Inflammatory macrophage treated with lipopolysaccharide for 4 hours (primary cell): ENCODE data around the gene SPAG17.
A peak's percentile ranks its signal among the peaks of the same experiment; 100 is the strongest.

Experiments
- DNase-seq: peaks from one replicate; pipeline ENCODE4 v3.0.0-alpha.2; 2020

Gene SPAG17

DNA sequence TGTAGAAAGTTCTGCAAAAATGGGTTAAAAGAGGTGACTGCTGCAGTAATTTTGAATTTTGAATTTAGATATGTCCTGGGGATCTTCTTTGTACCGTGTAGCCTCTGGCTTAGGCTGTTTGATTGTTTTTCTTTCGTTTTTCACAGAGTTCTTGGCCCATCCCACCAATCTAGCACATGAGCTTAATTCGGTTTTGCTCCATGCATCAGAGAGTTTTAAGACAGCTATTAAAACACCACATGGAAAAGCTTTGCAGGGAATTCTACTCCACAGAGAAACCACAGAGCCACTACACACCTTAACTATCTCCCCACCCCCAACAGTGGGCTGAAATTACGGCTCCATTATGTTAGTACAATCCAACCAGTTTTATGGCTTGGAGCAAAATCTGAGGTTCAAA, 25.5 kb downstream of the SPAG17 start:
- no peak for DNase-seq

DNA sequence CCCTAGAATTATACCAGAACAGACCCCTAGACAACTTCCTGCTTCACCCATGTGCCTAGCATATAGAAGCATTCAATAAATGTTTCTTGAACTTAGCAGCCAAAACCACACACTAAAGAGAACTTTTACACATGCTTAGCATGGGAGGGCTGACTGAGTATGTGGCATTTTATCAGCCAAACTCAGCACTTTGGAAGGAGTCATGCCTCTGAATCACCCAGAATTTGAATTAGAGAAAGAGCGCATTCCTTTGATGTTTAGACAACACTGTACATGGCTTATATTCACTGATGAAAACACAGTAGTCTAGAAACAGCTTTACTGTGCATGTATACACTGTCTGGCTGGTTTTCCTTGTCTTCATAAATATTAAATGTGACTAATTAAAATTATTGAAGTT, 26.1 kb downstream of the SPAG17 start:
- DNase-seq, result no peak

DNA sequence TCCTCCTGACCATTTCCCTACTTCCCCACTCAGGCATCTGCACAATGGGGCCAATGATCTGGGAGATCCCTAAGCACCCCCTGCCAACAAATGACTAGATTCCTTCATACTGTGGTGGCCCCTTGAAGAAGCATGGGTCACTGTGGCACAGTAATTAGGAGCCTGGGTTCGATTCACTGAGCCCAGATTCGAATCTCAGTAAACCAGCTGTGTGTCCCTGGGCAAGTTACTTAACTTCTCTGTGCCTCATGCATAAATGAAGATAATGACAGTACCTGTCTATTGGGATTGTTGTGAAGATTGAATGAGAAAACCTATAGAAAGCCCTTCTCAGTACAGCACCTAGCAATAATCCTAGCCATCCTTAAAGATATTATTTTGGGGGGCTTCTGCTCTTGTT, 27.5 kb downstream of the SPAG17 start:
- DNase-seq, result no peak

DNA sequence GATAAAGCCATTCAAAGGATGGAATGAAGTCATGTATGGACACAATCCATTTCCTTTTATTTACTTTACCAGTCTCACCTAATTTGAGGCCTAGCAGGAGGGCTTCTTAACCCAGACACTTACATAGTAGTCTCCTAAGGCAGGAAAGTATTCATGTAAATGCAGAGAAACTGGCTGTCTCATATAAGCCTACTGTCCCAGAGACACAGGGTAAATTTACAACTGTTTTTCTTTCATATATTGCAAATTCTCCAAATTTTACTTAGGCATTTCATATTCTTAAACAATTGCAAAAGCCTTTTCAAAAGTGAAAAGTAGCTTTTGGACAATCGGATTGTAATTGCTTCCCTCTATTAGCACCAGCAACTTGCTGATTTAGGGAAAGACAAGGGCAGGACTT, 29.9 kb downstream of the SPAG17 start:
- DNase-seq, result no peak

DNA sequence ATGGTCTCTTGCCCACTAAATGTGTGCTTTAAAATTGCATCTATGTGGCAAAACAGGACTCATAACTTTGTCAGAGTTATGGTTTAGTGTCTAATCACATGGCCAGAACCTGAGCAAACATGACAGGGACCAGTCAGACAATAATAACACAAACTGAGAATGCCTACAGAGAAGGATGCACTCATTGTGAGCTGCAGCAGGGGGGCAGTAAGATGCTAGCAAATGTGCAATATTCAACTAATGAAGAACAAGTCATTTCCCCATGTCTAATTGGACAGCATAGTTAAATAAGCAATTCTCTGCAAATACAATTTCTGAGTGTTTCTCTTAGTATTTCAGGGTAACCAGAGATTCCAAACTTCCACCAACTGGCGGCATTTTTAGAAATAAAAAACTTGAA, 30.8 kb downstream of the SPAG17 start:
- DNase-seq, result no peak

DNA sequence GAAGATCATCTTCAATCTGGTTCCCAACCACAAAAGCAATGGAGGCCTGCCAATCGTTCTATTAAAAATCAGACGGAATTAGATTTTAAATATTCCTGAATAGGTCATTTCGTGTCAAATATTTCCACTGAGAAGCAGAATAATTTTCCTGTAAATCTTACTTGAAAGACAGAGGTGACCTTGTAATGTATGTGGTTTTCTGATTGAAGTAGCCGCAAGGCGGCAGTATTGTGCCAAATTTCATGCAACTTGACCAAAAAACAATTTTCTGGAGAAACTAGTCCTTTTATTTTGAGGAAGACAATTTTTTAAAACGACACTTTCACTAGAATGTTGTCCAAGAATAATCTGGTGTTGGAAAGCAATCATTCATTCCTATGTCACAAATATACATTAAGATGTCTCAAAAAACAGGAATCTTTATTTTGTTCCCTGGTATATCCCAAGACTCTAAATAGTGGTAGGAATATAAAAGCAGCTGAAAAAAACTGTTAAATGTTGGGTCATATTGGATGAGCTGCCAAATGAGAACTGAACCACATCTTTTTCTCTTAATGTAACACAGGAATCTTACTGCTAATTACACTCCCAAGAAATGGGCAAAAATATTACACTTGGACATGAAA, 33.6 kb downstream of the SPAG17 start:
- peak; percentile 46 for DNase-seq

DNA sequence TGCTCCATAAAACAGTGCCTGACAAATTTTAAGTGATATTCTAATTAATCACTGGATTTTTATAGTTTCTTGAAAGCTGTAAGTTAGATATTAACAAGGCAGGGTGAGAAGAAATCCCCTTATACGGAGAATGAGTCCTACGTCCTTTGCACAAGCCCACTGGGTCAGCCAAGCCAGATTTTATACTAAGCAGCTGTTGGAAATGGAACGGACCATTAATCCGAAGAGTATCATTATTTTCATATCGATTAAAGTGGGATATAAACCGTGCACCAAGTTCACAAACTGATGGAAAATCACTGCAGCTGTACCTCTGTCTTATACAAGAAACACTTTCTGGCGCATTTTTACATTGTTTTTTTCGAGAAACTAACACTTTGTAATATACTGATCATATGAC, 35.2 kb downstream of the SPAG17 start:
- no peak for DNase-seq

DNA sequence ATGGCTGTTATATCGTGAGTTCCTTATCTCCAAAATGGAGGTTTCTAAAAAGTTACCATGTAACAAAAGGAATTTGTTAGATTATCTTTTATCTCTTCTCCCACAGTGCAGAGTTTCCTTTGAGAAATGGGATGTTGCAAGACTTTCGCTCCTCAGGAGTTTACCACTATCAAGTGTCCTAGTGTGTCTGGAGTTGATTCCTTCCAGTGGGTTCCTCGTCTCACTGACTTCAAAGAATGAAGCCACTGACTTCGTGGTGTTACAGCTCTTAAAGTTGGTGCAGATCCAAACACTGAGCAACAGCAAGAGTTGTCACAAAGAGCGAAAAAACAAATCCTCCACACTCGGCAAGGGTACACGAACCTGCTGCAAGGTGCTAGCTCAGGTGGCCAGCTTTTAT, 37.0 kb downstream of the SPAG17 start:
- DNase-seq, result no peak

DNA sequence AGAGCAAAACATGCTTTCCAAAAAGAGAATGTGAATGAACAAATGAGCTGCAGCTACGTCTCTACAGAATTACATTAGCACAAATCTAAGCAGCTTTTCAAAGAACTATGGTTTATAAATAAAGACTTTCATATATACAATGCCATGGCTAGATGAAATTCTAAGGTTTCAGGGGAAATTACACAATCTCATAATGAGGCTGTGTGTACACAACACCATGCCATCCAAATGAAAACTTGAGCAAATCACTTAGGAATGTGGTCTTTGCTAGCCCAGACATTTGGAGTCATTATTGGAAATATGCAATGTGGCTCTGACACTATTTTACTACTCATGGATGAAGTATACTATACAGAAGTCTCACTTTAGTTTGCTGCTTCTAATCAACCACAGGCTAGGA, 37.5 kb downstream of the SPAG17 start:
- no peak for DNase-seq

DNA sequence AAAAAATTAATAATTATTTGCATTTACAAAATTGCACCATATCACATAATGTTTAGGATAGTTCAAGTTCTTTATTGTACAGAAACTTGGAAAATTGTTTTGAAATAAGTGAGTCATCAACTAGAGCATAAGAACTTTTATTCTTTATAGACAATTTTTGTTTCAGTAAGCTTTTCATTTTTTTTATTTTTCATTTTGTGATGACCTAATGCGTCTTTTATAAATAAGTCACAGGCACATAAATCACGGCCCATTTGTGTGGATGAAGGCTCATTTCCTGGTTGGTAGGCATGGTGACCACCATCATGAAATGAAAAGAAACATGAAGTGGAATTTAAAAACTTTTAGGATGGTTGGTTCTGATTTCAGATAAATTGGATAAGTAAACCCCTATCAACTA, 39.3 kb downstream of the SPAG17 start:
- DNase-seq, result no peak

DNA sequence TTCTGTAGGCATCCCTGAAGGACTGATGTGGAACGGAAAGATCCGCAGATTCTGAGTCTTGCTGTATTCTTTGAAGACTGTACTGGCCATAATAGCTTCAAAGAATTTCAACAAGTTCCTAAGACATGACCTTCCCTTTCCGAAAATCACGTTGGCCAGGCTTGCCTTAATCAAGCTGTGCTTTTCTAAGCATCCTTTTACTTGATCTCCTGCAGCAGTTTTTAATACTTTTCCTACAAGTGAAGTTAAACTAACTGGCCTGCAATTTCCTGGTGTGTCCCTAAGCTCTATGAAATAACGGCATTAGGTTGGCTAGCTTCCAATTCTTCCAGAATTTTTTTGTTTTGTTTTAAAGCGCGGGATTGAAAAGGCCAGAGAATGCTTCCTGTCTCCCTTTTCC, 40.3 kb downstream of the SPAG17 start:
- DNase-seq, result no peak

DNA sequence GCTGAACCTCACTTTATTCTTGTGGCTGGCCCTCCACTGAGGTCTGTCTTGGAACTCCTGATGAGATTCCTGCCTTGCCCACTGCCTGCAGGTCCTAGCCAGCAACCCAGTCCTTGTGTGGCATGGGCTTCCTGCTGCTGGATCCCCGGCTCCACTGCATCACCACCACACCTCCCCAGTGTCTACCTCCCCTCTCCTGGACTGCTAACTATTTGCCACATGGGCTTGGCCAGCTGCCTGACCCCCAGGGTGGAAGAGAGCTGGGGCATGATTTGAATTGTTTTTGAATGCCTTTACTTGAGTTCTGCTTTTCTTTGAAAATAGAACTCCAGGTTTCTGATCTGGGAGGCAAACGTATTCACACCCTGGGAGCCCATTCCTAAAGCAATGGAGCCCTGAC, 41.2 kb downstream of the SPAG17 start:
- no peak for DNase-seq

DNA sequence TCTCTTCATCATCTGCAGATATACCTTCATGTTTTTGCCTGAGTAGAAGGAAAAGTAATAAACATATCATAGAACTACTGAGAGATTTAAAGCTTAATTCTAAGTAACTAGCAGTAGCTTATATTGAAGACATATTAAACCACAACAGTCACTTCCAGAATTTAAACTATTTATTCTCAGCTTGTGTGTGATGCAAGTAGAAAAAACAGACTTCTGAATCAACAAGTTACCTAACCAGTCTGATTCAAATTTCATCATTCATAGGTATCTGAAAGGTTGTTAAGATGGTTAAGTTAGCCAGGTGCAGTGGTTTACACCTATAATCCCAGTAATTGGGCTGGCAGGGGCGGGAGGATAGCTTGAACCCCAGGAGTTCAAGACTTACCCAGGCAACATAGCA, 41.9 kb downstream of the SPAG17 start:
- no peak for DNase-seq

DNA sequence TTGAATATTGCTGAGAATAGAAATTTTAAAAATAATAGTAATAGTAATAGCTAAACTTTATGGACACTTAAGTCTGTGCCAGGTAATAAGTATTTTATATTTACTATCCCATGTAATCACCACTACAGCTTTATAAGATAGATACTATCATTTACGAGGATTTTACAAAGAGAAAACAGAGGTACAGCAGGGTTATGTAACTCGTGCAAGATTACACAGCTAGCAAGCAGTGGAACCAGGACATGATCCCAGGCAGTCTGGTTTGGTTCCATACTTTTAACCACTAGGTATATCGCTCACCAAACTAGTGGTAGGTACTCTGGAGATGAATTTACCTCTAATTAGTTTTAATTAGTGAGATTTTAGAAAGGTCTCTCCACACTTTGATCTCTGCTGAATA, 42.5 kb downstream of the SPAG17 start:
- no peak for DNase-seq

DNA sequence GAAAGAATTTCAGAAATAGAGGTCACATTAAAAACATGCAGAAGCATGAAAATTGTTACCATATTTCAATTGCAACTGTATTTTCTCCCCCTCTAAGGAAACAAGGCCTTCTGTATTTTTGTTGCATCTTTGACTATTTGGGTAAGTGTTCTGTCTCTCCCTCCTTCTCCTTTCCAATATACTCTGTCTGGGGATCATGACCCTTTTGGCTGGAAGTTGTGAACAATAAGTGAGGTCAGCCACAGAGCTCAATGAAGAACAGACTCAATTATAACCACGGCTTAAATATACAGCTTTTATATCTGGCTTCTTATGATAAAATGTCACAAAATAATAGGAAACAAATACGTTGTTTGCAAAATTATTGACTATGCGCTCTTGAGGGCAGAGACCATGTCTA, 47.1 kb downstream of the SPAG17 start:
- no peak for DNase-seq

DNA sequence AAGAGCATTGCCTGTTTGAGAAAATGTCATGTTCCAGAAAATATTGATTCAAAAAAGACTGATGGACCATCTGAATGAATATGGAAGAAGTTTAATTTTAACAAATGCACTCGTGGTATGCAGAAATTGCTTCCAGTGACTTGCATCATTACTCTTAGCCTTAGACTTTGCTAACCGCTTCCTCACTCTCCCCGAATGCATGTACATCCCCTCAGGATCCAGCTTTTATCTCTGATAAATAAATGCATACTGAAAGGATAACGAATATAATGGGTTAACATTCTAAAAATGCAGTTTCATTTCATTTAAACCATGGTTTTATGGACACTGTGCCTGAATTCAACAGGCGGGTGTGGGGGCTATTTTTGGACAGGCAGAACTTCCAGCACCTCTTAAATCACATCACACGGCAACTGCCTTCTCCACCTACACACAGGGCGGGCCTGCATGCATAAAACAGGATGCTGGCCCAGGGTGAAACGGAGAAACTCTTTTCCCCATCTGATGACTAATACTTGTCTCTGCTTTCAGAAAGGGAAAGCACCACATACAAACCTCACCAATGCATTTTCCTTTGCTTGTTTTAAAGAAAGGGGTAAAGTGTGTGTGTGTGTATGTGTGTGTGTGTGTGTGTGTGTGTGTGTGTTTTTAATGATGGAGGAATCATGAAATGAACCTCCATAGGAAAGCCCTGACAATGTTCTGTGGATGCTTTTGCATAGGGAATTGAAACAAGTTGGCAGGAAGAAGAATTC, 48.7 kb downstream of the SPAG17 start:
- DNase-seq, result peak; percentile 86

DNA sequence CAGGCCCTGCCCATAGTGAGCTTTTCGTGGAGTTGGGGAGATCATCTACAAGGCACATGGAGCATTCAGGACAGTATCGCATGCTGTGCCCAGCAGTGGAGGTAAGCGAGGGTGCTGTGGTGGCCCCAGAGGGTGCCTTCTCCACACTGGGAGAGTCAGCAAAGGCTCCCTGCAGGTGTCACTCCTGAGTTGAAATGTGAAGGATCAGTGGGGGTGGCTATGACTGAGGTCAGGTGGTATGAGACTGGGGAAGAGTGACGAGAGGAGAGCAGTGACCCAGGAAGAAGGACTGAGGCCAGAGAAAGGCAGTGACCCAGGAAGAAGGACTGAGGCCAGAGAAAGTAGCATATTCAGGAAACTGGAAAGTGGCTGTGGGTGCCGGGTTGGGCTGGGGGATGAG, 53.0 kb downstream of the SPAG17 start:
- DNase-seq, result no peak

DNA sequence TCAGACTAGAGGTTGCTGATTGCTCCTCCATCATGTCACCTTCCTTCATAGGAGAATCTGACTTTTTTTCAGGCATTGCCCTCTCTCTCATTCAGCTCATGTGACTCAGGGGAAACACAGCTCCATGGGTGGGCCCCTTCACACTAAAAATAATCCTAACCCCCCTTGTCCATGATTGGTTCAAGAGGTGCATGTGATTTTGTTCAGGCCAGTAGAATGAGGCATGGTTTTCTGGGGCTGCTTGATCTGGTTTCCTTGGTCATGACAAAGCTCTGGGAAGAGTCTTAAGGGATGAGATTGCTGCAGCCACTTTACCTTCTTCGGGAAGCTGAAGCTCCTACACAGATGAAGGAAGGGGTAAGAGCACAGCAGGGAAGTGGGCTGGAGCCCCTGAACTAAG, 56.3 kb downstream of the SPAG17 start:
- DNase-seq, result no peak

DNA sequence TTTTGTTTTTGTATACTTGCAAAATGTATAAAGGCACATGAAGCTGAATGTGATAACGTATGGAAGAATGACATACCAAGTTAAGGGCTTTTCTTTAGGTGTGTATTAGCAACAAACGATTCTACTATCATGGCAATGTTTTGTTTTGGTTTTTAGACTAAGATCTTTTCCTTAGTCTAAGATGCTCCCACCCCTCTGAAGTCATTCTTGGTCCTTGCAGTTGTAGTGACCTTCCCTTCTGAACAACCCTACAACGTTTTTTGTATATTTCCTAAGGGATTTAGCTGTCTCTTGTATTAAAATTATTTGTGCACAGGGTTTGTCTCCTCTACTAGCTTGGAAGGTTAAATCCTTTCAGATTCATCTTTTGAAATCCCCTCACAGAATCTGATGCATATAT, 61.0 kb downstream of the SPAG17 start:
- no peak for DNase-seq

DNA sequence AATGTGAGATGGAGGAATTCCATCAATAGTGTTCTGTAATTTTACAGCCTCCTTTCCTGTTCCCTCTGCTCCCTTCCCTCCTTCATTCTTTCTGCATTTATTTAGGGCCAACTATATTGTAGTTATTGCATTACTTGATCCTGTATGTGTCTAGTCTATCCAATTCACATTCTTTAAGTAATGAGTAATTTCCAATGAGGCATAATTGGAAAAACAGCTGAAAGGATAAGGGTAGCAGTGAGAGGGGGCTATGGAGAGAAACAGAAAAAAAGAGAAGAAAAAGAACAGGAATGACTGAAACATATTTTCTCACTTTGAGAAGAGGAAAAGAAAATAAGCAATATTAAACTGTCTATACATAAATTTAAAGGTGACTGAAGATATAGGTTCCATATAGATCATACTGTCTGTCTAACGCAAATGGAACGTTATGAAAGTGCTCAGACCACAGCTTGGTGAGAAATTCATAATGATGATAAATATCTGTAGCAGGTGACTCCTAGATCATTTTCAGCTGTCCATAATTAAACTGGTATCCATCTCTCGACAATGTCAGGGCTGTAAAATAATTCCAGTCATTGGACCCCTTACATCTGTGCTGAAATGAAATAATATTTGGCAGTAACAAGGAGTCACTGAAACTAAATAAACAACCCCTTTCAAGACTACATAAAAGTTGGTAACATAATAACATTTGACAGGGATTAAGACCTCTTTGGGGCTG, 61.8 kb downstream of the SPAG17 start:
- no peak for DNase-seq

DNA sequence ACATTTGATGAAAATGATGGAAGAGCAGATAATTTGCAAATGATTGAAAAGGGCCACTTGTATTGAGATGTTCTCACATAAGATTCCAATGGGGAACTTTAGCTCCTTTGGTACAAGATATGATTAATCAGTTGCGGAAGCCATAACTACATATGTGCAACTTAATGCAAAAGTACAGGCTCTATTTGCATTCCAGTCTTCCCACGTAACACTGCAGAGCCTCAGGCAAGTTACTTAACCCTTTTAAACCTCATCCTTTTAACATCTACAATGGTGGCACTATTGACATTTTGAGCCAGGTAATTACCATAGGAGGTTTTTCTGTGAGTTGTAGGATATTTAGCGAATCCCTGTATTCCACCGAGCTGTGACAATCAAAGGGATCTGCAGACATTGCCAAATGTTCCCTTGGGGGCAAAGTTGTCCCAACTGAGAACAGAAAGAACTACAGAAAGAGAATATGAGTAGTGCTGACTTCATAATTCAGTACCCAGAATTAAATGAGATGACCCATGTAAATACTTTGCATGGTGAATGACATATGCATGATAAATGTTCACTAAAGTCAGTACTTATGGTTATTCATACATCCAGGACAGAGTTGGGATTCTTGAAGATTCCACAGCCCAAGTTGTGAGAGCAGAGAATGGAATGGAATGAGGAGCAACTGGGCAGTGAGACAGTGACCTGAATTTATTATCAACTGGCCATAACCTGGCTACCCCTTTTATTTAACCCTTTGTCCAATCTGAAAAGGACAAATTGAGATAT, 62.6 kb downstream of the SPAG17 start:
- DNase-seq, result no peak

DNA sequence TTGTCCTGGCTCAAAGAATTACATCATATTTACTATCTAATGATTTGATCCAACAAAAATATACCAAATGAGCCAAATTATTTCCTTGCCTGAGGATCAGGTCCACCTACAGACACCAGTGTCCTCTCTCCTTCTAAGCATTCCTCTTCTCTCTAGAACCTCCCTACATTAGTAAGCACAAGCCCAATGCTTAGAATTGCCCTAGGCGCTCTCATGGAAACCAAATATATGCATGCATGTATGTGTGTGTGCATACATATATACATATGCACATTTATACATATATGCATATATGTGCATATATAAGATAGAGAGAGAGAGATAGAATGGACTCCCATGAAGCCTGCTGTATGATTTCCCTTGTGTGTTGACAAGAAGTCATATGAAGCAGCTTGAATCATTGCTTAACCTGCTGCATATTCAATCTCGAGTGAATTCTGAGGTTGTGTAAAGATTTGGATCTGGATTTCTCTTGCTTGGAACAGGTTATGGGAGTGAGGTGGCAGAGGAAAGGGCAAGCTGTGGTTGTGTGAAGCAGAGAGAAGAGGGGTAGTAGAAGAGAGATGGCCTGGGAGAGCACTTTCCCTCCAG, 66.1 kb downstream of the SPAG17 start:
- no peak for DNase-seq

DNA sequence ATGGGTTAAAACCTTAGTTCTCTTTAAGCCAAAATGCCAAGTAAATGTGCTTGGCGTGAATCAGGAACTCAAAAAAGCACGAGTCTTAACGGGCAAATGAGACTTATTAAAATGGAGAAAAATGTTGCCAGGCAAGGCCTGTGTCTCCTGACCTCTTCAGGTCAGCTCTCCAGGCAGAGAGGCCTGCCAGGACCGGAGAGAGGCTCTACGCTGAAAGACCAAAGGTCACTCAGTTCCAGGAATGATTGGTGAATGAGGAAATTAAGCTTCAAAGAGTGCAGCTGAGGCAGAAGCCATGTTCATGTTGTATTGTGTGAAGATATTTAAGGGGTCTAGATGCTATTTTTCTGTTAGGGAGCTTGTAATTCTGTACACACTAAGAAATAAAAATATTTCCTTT, 66.6 kb downstream of the SPAG17 start:
- no peak for DNase-seq
